NK-92 treated with Interleukin-12 subunit alpha and Interleukin-12 subunit beta, amount 100 ng/mL, for 24 hours (cell line): ENCODE data around the gene DAPK2.
"Not testable (repeated sequence)": the region's sequence is repeated elsewhere in the genome, so short reads cannot be mapped to it uniquely, and the experiment has no call there.

Experiments used
- DNase-seq: peaks from one replicate; lab custom pipeline; 2025; lab: John Stamatoyannopoulos, UW

Gene DAPK2

GRCh38 chr15:64046421-64047153 lies at the start of gene DAPK2:
DAPK2 (minus strand) TSS chr15:64046485; CDS start chr15:64040261, 6,224 bp downstream.
- peak; percentile 71 for DNase-seq

GRCh38 chr15:64095431-64095794 lies 49.1 kb upstream of the DAPK2 start:
- no peak for DNase-seq

GRCh38 chr15:64093627-64094417 lies 47.5 kb upstream of the DAPK2 start, which contains the start of gene CIAO2A:
CIAO2A (minus strand) TSS chr15:64093838; CDS start chr15:64093768, 70 bp downstream.
- peak; percentile 96 for DNase-seq

- peak; percentile 66 for DNase-seq
Observed at GRCh38 chr15:64092864-64093626, 46.8 kb upstream of the DAPK2 start.

GRCh38 chr15:64092075-64092820 lies 46.0 kb upstream of the DAPK2 start:
- DNase-seq, result no peak

- no peak for DNase-seq
Observed at GRCh38 chr15:64090527-64090926, 44.2 kb upstream of the DAPK2 start.

- DNase-seq, result no peak
Observed at GRCh38 chr15:64089543-64090280, 43.4 kb upstream of the DAPK2 start.

GRCh38 chr15:64082757-64083156 lies 36.5 kb upstream of the DAPK2 start:
- no peak for DNase-seq

- not testable (repeated sequence) for DNase-seq
Observed at GRCh38 chr15:64073496-64073895, 27.2 kb upstream of the DAPK2 start.

- no peak for DNase-seq
Observed at GRCh38 chr15:64072812-64073211, 26.5 kb upstream of the DAPK2 start.

- DNase-seq, result no peak
Observed at GRCh38 chr15:64071931-64072765, 25.9 kb upstream of the DAPK2 start.

GRCh38 chr15:64070965-64071851 lies 24.9 kb upstream of the DAPK2 start:
- no peak for DNase-seq

GRCh38 chr15:64070106-64070505 lies 23.8 kb upstream of the DAPK2 start:
- no peak for DNase-seq

GRCh38 chr15:64068133-64068532 lies 21.8 kb upstream of the DAPK2 start:
- no peak for DNase-seq

GRCh38 chr15:64067564-64068030 lies 21.3 kb upstream of the DAPK2 start:
- peak; percentile 52 for DNase-seq

- DNase-seq, result no peak
Observed at GRCh38 chr15:64066451-64066850, 20.2 kb upstream of the DAPK2 start.

- no peak for DNase-seq
Observed at GRCh38 chr15:64060716-64061115, 14.4 kb upstream of the DAPK2 start.

GRCh38 chr15:64059104-64059503 lies 12.8 kb upstream of the DAPK2 start:
- not testable (repeated sequence) for DNase-seq

- DNase-seq, result no peak
Observed at GRCh38 chr15:64058279-64058678, 12.0 kb upstream of the DAPK2 start.
